ENCODE measurements around the gene PELI2. TPM values are rescaled to one million over a fixed set of nuclear protein-coding genes. Genes with fewer than 3 reads are reported as not detected.

Gene PELI2
- total RNA-seq, 4 donors from 2014 or later: 2.5 to 5.8 (median 4.2) TPM

- Histone ChIP-seq H3K27ac (no peak overlapping the region), H3K4me3 (no peak overlapping the region), H3K9me3 (no peaks in the 10 kb centered on the region), H3K4me1 (no peaks in the 10 kb centered on the region), H3K27me3 (no peaks in the 10 kb centered on the region), H3K36me3 (no peaks in the 10 kb centered on the region)
- in situ Hi-C loops (cut with MboI; ENCODE audit: low sequenced_read_pairs in 4 of 4) (no loop called here), intact Hi-C loops (cut with DNase I; ENCODE audit: low total_unique reads) (no loop called here)
- ATAC-seq: no peak
- TF ChIP-seq CTCF (IDR thresholded peaks at IDR 0.05 in 4 of 5, conservative IDR thresholded peaks at IDR 0.05 in 1 of 5): no peak
- no peak for TF ChIP-seq POLR2A (IDR thresholded peaks at IDR 0.05)
- no peak for DNase-seq
These were observed 123.2 kb downstream of the PELI2 start for GRCh38 chr14:56241461-56241860.

- intact Hi-C loops (cut with DNase I; ENCODE audit: low total_unique reads) (no loop called here), in situ Hi-C loops (cut with MboI; ENCODE audit: low sequenced_read_pairs in 4 of 4) (no loop called here)
- no peak for ATAC-seq
- no peak for DNase-seq
- no peaks in the 10 kb centered on the region for H3K4me1 ChIP-seq
- H3K27me3 ChIP-seq: no peaks in the 10 kb centered on the region
- TF ChIP-seq POLR2A (IDR thresholded peaks at IDR 0.05) (no peak), CTCF (IDR thresholded peaks at IDR 0.05 in 4 of 5, conservative IDR thresholded peaks at IDR 0.05 in 1 of 5) (no peak)
- no peak overlapping the region for H3K27ac ChIP-seq
- H3K9me3 ChIP-seq: no peaks in the 10 kb centered on the region
- no peak overlapping the region for H3K4me3 ChIP-seq
- H3K36me3 ChIP-seq: no peaks in the 10 kb centered on the region
These were observed 124.9 kb downstream of the PELI2 start for GRCh38 chr14:56243110-56243509.

DNA sequence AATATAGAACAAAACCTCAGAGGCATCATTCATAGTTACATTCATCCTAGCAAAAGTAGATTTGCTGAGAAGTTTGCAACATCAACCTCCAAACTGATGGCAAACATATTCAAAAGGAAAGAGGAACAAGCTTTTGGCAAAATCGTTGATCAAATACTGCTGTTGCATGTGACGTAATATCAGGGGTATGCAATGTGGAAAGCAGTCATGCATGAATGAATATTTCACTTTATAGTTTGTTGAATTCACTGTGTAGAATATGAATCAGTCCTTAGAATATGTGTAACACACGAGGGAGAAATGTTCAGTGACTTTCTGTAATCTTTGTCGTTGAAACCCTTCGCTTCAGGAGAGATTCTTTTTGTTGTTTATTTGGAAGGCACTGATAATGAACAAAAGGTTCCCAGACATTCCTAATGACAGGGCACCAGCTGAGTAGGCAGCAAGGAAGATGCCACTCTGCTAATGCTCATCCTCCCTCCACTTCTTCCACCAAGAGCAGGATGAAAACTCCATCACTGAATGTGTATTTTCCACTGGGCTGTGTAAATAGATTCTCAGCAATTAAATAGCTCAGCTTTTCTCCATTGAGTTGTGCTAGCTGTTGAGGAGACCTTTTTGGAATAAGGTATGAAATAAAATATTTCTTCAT, 126.1 kb downstream of the PELI2 start:
- no peak overlapping the region for H3K4me3 ChIP-seq
- no peak for TF ChIP-seq POLR2A (IDR thresholded peaks at IDR 0.05)
- TF ChIP-seq CTCF (IDR thresholded peaks at IDR 0.05 in 4 of 5, conservative IDR thresholded peaks at IDR 0.05 in 1 of 5): no peak
- no peaks in the 10 kb centered on the region for H3K36me3 ChIP-seq
- DNase-seq: no peak
- intact Hi-C loops (cut with DNase I; ENCODE audit: low total_unique reads) (no loop called here), in situ Hi-C loops (cut with MboI; ENCODE audit: low sequenced_read_pairs in 4 of 4) (no loop called here)
- H3K9me3 ChIP-seq: no peaks in the 10 kb centered on the region
- no peak for ATAC-seq
- no peaks in the 10 kb centered on the region for H3K27me3 ChIP-seq
- no peak overlapping the region for H3K27ac ChIP-seq
- no peaks in the 10 kb centered on the region for H3K4me1 ChIP-seq

GRCh38 chr14:56247495-56248200, 129.4 kb downstream of the PELI2 start:
- Histone ChIP-seq H3K27me3 (no peaks in the 10 kb centered on the region), H3K27ac (no peak overlapping the region), H3K36me3 (no peaks in the 10 kb centered on the region), H3K4me1 (no peaks in the 10 kb centered on the region), H3K4me3 (no peak overlapping the region), H3K9me3 (no peaks in the 10 kb centered on the region)
- TF ChIP-seq CTCF (IDR thresholded peaks at IDR 0.05 in 4 of 5, conservative IDR thresholded peaks at IDR 0.05 in 1 of 5) (no peak), POLR2A (IDR thresholded peaks at IDR 0.05) (no peak)
- intact Hi-C loops (cut with DNase I; ENCODE audit: low total_unique reads) (no loop called here), in situ Hi-C loops (cut with MboI; ENCODE audit: low sequenced_read_pairs in 4 of 4) (no loop called here)
- DNase-seq: no peak
- ATAC-seq: no peak
